Ectodermal cell (in vitro differentiated cells): Measurements from ENCODE around the gene ECT2.
"Not testable (repeated sequence)": the region's sequence is repeated elsewhere in the genome, so short reads cannot be mapped to it uniquely, and the experiment has no call there.

ENCODE experiments used
- H3K27ac ChIP-seq: 2 replicates; pipeline ENCODE4 v1.7.0; 2013; ENCODE audit warnings: mild to moderate bottlenecking, low read depth, low read length; ENCODE audit not compliant: insufficient read depth, poor library complexity, severe bottlenecking
- H3K27me3 ChIP-seq: 2 replicates; pipeline ENCODE4 v1.7.0; 2013; ENCODE audit warnings: mild to moderate bottlenecking, low read length; ENCODE audit not compliant: insufficient read depth, control insufficient read depth, poor library complexity, severe bottlenecking
- H3K36me3 ChIP-seq: one replicate; pipeline ENCODE4 v1.7.0; 2013; ENCODE audit warnings: low read length; ENCODE audit not compliant: control insufficient read depth, insufficient read depth
- H3K4me1 ChIP-seq: one replicate; pipeline ENCODE4 v1.7.0; 2013; ENCODE audit warnings: low read length; ENCODE audit not compliant: control insufficient read depth, insufficient read depth
- H3K4me3 ChIP-seq: 2 replicates; pipeline ENCODE4 v1.7.0; 2013; ENCODE audit warnings: low read depth, low read length, control low read depth; ENCODE audit not compliant: insufficient read depth
- H3K9me3 ChIP-seq: 2 replicates; pipeline ENCODE4 v1.7.0; 2013; ENCODE audit warnings: mild to moderate bottlenecking, low read length, moderate library complexity; ENCODE audit not compliant: control insufficient read depth
- WGBS, 2 experiments: methylation state at CpG; one replicate each; pipeline ENCODE4 v1.1.7; 2013; ENCODE audit warnings: missing lambda C conversion rate in 2 of 2; 5-methylcytosine and 5-hydroxymethylcytosine counted together

ECT2 gene

GRCh38 chr3:172853921-172854666 is 103.6 kb downstream of the ECT2 start:
- H3K27ac ChIP-seq = no peak overlapping the region
- 17 to 21% methylated on average over 3 of the region's 3 CpGs for WGBS, 2 experiments
- H3K9me3 ChIP-seq = no peaks in the 10 kb centered on the region
- no peak overlapping the region for H3K4me3 ChIP-seq
- no peaks in the 10 kb centered on the region for H3K27me3 ChIP-seq
- peaks cover 5% of the 10 kb centered on the region for H3K4me1 ChIP-seq
- H3K36me3 ChIP-seq = no peaks in the 10 kb centered on the region

- Histone ChIP-seq H3K27ac (no peak overlapping the region), H3K4me1 (peaks cover 5% of the 10 kb centered on the region), H3K36me3 (no peaks in the 10 kb centered on the region), H3K9me3 (no peaks in the 10 kb centered on the region), H3K4me3 (no peak overlapping the region), H3K27me3 (no peaks in the 10 kb centered on the region)
Observed at GRCh38 chr3:172855037-172855436, 104.5 kb downstream of the ECT2 start.

DNA sequence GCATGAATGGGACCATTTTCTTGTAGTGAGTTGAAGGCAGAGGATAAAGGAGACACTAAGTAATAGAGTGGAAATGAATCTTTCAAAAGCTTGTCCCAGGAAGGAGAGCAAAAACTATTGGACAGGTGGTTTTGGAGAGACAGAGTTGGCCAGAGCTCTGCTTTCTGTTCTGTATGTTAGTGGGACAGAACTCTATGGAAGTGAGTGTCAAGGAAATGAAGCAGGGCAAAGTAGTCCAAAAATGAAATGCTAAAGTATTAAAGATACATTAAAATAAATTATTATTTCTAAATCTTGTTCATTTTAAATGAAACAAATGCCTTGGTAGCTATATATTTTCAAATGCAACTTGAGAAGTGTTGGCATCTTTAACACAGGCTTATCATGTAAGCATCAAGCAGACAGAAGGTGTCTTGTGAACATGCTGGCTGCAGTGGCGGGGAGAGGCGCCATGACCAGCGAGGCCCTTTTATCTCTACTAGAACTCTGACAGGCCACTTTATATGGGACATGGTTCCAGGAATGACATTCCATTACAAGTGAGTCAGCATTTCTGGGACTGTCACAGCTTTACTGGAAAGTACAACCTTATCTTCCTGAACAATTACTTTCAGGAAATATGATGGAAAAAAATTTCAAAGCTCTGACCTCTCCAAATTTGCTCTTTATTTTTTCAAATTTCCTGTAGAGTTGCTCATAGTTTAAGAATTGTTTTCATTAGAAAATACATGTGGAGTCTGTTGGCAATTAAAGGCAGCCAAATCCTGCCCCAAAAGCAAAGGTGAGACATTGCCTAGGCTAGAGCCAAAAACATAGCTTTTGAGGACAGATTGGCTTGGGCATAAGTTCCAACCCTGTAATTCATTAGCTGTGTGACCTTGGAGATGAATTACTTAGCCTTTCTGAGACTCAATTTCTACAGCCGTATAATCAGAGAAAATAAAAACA is 106.5 kb downstream of the ECT2 start:
- no peak overlapping the region for H3K27ac ChIP-seq
- WGBS, 2 experiments = 84 to 90% methylated on average over 3 of the region's 4 CpGs
- no peaks in the 10 kb centered on the region for H3K27me3 ChIP-seq
- no peaks in the 10 kb centered on the region for H3K36me3 ChIP-seq
- H3K9me3 ChIP-seq = no peaks in the 10 kb centered on the region
- no peak overlapping the region for H3K4me3 ChIP-seq
- H3K4me1 ChIP-seq = peaks cover 5% of the 10 kb centered on the region

- Histone ChIP-seq H3K36me3 (no peaks in the 10 kb centered on the region), H3K27ac (no peak overlapping the region), H3K27me3 (no peaks in the 10 kb centered on the region), H3K4me3 (no peak overlapping the region), H3K4me1 (peaks cover 4% of the 10 kb centered on the region), H3K9me3 (no peaks in the 10 kb centered on the region)
- WGBS, 2 experiments = 72 to 100% methylated on average over 1 to 2 of the region's 2 CpGs
Observed at GRCh38 chr3:172859041-172859440, 108.5 kb downstream of the ECT2 start.

GRCh38 chr3:172866726-172867350 is 116.3 kb downstream of the ECT2 start:
- not testable (repeated sequence) for H3K27ac ChIP-seq, H3K9me3 ChIP-seq, H3K4me1 ChIP-seq, H3K27me3 ChIP-seq, H3K4me3 ChIP-seq, H3K36me3 ChIP-seq
- WGBS, 2 experiments = 96% methylated on average over 37 to 38 of the region's 38 CpGs

GRCh38 chr3:172868582-172869200 is 118.2 kb downstream of the ECT2 start:
- H3K27ac ChIP-seq = no peak overlapping the region
- no peaks in the 10 kb centered on the region for H3K4me1 ChIP-seq
- whole genome bisulfite sequencing, 2 experiments = 95 to 100% methylated on average over 2 of the region's 2 CpGs
- H3K27me3 ChIP-seq = no peaks in the 10 kb centered on the region
- no peak overlapping the region for H3K4me3 ChIP-seq
- H3K36me3 ChIP-seq = no peaks in the 10 kb centered on the region
- H3K9me3 ChIP-seq = no peaks in the 10 kb centered on the region

DNA sequence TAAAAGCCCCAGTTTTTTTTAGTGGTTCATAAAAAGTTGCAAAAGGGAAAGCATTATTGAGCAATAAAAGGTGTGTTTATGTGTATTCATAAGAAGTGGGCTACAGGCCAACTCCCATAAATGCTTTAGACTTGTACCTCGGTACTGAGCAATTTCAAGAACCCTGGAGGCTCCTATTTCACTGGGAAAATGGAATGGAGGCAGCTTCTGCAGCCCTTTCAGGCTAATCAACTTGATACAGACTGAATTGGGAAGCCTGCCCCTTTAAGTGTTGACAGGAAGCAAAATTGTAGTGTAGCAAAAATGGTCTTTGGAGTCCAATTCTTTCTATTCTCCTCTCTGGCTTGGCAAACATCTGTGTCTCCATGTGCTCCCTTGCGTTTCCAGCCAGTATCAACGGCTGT is 118.8 kb downstream of the ECT2 start:
- Histone ChIP-seq H3K27me3 (no peaks in the 10 kb centered on the region), H3K4me3 (no peak overlapping the region), H3K36me3 (no peaks in the 10 kb centered on the region), H3K9me3 (no peaks in the 10 kb centered on the region), H3K27ac (no peak overlapping the region), H3K4me1 (no peaks in the 10 kb centered on the region)
- 93 to 94% methylated on average over 3 of the region's 3 CpGs for WGBS, 2 experiments

GRCh38 chr3:172869784-172870518 is 119.4 kb downstream of the ECT2 start:
- no peaks in the 10 kb centered on the region for H3K4me1 ChIP-seq
- no peaks in the 10 kb centered on the region for H3K36me3 ChIP-seq
- WGBS, 2 experiments = 93 to 96% methylated on average over 3 of the region's 3 CpGs
- no peak overlapping the region for H3K4me3 ChIP-seq
- H3K27me3 ChIP-seq = no peaks in the 10 kb centered on the region
- no peaks in the 10 kb centered on the region for H3K9me3 ChIP-seq
- no peak overlapping the region for H3K27ac ChIP-seq
